Panc1 (cell line): ENCODE results near the gene GATD1.

ENCODE experiments used
- CTCF ChIP-seq: fragments of 450-650 bp; IDR thresholded peaks from 2 replicates; pipeline ENCODE4 v1.5.1; 2017; ENCODE audit warnings: mild to moderate bottlenecking
- POLR2AphosphoS5 ChIP-seq: IDR thresholded peaks from 2 replicates; pipeline ENCODE4 v1.6.1; 2012; ENCODE audit warnings: mild to moderate bottlenecking, low read depth, low read length, moderate library complexity
- REST ChIP-seq, 2 experiments: IDR thresholded peaks; 2 replicates each; pipeline ENCODE4 v1.6.1; 2011 to 2012; ENCODE audit warnings: low read depth in 2 of 2, control low read depth in 1 of 2, low read length in 1 of 2, mild to moderate bottlenecking in 1 of 2, moderate library complexity in 1 of 2; ENCODE audit not compliant: insufficient read depth in 1 of 2
- SIN3A ChIP-seq: IDR thresholded peaks from 2 replicates; pipeline ENCODE4 v1.6.1; 2012; ENCODE audit warnings: low read depth, mild to moderate bottlenecking, low read length, moderate library complexity, borderline replicate concordance; ENCODE audit not compliant: insufficient read depth
- TCF7L2 ChIP-seq: IDR thresholded peaks from 2 replicates; pipeline ENCODE4 v1.6.1; 2011; ENCODE audit warnings: mild to moderate bottlenecking, low read depth, low read length, inconsistent platforms

- TF ChIP-seq CTCF (no peak), REST (IDR thresholded peaks at IDR 0.05; ENCODE audit: insufficient read depth in 1 of 2, low read depth in 2 of 2, low read length in 1 of 2) (no peak), TCF7L2 (no peak), POLR2AphosphoS5 (no peak), SIN3A (no peak)
Measured at GRCh38 chr11:800473-800872, 23.2 kb upstream of the GATD1 start.
